Muscle of back (tissue), 11 donors: ENCODE data around the gene XAF1. TPM values are rescaled to one million over a fixed set of nuclear protein-coding genes. Genes with fewer than 3 reads are reported as not detected.
"Not testable (repeated sequence)": the region's sequence is repeated elsewhere in the genome, so short reads cannot be mapped to it uniquely, and the experiment has no call there.

Experiments used
- DNase-seq, 3 donors: peaks; one replicate each; pipeline versions ENCODE4 v3.0.0 to v3.0.0-alpha.2; 2013
- polyA plus RNA-seq, 10 donors: library from polyadenylated mRNA; unstranded; fragments of 120-200 nt; gene quantifications; one replicate each; pipeline ENCODE4 v1.2.1, GENCODE V29; 2013; ENCODE audit not compliant: insufficient read length in 10 of 10

XAF1 gene
- polyA plus RNA-seq, 10 donors = 4.0 to 23.7 (median 7.5) TPM

DNA sequence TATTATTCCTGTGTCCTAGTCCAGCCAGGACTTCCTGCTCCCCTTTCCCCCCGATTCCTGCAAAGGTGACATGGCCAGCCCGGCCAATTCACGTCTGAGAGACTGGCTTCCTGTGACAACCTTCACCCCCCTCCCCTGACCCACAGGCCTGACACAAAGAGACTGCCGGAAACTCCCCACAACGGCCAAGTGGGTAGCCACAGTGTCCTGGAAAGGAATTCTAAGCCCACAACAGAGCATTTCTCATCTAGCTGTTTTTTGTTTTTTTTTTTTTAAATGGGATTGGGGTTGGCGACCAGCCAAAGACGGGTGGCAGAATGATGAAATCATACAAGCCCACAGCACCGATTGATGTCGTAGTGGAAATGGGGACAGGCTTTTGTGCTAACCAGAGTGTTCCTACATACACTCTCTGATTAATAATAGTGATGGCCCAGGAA lies 2.8 kb upstream of the XAF1 start:
- peak; percentile 23 to 86 (median 50) for DNase-seq

DNA sequence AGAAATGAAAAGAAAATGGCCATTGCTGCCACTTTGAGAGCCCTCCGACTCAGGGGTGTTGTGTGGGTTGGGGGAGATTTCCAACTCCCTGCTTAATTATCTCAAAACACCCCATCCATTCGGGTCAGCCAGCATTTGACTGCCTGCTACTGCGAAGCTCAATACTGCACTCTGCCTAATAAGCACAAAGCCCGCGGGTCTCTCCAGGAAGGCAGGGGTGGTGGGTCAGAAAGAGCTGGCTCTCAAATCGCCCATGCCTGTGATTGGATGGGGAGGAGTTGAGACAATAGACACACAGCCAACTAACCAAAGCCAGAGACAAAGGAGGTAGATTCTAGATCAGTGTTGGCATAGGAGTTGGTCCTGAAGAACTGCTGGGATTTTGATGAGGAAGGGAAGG lies 2.3 kb upstream of the XAF1 start:
- DNase-seq = peak in 1 of 3 donors; percentile 16

- peak in 2 of 3 donors; percentile 4 to 13 for DNase-seq
These were observed 565 bp upstream of the XAF1 start for GRCh38 chr17:6755281-6755680.

GRCh38 chr17:6756425-6757031 lies 682 bp downstream of the XAF1 start:
- DNase-seq = no peak

- no peak for DNase-seq
These were observed 1.9 kb downstream of the XAF1 start for GRCh38 chr17:6757747-6758146.

DNA sequence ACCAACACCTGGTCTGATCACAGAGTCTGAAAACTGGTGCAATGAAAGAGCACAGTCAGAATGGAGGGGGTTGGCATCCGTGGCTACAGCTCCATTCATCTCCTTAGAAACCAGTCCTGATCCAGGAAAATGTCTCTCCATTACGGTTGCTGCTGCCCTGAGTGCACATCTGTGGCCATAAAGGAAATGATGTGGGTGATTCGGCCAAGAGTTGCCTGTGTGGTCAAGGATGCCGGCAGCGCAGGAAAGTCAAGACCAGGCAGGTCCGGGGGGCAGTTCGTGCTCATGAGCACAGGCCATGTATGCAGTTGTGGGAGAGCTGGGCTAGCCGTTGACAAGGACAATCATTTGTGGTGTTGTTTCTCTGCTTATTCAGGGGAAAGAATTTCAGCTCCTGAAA lies 5.9 kb downstream of the XAF1 start:
- no peak for DNase-seq

DNA sequence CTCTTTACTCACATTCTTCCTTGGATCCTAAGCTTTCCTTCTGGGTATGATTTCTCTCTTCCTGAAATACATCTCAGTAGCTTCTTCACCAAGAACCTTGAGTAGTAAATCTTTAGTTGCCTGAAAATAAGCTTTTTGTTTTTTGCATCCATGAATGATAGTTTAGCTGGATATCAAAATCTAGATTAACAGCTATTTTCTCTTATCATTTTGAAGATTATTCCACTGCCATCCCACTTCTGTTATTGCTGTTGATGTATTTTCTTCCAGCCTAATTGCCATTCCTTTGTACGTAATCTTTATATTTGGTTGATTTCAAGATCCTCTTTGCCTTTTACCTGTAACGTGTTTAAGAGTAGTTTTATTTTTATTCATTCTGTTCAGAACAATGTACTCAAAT lies 12.6 kb downstream of the XAF1 start:
- no peak for DNase-seq

DNA sequence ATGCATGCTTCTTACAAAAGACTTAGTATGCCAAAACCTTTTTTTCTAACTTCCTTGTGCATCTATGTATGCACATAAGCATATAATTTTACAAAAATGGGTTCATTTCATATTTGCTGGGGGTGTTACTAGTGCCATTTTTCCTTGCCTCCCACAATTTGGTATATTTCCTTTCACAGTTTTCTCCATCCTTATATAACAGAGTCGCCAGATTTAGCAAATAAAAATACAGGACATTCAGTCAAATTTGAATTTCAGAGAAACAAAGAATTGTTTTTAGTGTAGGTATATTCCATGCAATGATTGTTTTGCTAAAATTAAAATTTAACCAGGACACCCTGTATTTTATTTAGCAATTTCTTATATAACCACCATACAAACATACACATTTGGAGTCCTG lies 16.2 kb downstream of the XAF1 start:
- DNase-seq = no peak

- not testable (repeated sequence) for DNase-seq
These were observed 19.1 kb downstream of the XAF1 start for GRCh38 chr17:6774906-6775305.

- no peak for DNase-seq
These were observed 20.1 kb downstream of the XAF1 start, which contains the start of gene FBXO39 for GRCh38 chr17:6775871-6776405. Gene FBXO39 (plus strand): TSS chr17:6776215. CDS start chr17:6779869, 3,654 bp downstream.

DNA sequence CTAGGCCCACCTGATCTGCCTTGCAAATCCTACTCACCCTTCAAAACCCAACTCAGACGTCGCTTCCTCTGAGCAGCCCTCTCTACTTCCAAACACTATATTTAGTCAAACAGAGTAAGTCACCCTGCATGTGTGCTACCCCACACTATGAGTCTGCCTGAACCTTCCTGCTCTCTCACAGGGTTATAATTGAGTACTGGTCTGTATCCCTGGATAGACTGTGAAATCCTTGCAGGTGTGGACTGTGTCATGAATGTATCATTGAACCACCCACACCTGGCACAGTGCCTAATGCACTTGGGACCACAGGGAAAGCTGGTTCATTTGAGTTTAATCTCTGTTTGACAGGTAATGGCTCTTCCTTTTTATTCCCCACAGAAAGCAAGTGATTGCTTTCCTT lies 23.6 kb downstream of the XAF1 start:
- DNase-seq = no peak

GRCh38 chr17:6780001-6780400 lies 24.2 kb downstream of the XAF1 start:
- DNase-seq = no peak

DNA sequence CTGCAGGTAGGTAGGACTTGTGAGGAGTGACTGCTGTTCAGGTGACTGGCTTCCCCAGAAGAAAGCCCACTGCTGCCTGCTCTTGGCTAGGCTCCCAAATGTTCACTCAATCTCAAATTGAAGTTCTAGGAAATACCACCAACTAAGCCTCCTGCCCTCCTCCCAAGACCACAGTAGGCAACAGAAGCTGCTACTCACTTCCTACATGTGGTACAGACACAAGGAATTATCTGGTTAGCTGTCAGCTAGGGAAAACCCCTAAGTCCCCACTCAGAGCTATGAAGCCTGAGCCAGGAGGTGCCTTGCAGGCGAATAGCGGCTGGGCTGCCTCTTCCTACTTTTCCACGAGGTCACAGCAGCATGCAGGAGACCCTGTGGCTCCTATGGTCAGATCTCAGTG lies 25.0 kb downstream of the XAF1 start:
- DNase-seq = no peak

DNA sequence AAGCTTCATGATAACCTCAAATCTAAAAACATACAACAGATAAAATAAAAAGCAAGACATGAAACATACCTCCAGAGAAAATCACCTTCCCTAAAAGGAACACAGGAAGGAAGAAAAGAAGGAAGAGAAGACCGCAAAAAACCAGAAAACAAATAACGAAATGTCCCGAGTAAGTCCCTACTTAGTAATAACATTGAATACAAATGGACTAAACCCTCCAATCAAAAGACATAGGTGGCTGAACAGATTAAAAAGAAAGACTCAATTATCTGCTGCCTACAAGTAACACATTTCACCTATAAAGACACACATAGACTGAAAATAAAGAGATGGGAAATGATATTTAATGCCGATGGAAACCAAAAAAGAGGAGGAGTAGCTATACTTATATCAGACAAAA lies 26.4 kb downstream of the XAF1 start:
- no peak for DNase-seq

DNA sequence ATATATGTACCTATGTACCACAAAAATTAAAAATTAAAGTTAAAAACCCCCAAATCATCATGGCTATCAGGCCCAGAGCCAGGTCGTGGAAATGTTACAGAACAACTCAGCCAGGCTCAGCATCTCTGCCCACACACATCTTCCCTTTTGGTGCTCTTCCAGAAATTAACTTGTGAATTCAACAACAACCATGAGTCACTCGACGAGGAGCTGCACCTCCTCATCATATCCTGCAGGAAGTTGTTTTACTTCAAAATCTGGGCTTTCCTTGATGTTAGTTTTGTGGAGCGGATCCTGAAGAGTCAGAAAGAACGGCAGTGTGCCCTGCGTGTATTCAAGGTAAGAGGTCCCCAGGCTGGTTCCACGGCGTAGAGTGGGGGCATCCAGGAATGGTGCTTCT lies 30.8 kb downstream of the XAF1 start:
- DNase-seq = peak in 1 of 3 donors; percentile 12

- no peak for DNase-seq
These were observed 31.3 kb downstream of the XAF1 start for GRCh38 chr17:6787081-6787693.

GRCh38 chr17:6789146-6789545 lies 33.3 kb downstream of the XAF1 start:
- no peak for DNase-seq

DNA sequence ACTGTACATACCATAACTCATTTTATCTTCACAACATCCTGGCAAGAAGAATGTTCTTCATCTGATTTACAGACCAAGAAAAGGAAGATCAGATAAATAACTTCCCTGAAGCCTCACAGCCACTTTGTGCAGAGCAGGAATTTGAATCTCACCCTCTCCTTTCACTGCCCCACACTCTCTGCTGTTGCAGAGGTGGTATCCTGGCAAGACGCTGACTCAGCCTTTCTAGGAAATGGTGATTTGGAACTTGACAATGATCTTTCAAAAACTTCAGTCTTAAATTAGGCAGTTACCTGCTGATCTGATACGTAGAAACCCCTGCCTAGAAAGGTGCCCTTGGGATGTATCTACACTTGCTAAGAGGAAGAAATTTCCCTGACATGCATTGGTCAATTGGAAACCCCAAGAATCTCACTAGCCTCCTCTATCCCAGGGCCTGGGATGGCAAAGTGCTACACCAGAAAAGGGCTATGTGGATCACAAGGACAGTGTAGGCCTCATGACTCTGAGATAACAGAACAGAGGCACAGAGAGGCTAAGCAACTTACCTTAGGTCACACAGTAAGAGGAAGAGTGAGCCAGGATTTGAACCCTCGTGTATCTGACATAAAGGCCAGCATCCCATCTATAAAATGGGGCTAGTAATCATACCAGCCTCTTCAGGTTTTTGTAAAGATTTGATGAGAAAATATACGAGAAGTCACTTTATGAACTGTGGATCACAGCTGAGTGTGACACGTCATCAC lies 38.1 kb downstream of the XAF1 start:
- no peak for DNase-seq

DNA sequence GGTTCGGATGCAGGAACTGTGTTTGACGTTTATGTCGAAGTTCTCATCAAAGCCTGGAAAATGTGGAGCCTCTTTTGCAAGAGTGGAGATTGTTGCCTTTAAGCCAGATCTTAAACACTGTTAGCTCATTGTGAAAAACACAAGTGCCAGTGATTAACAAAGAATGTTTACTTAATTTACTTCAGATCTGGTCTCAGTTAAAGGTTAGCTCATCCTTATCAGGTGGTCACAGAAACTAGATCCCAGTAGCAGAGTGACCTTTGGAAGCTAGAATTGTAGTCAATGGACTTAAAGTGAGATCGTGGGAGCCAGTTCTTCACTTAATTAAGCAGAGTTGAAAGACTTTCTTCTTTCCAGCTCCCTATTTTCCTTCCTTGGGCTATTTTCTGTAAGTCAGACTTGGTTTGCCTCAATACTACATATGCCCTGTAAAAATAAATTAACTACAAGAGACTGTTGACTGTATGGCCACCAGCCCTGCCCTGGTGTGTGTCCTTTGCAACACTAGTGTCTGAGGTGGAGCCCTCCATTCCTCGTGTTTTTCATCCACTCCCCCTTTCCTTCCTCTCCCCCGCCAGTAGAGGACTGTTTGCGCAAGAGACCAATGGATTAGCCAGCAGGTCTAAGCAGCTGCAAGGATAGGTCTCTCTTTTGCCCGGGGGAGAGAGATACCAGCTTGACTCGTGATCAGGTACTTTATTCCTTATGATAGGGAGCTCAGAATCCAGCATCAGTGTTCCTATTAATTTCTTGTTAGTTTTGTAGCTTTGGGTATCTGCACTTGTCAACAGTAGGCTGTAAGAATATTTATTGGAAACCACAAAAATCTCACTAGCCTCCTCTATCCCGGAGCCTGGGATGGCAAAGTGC lies 40.4 kb downstream of the XAF1 start:
- no peak for DNase-seq

GRCh38 chr17:6796887-6797490 lies 41.1 kb downstream of the XAF1 start:
- no peak for DNase-seq

GRCh38 chr17:6797718-6798351 lies 42.0 kb downstream of the XAF1 start:
- no peak for DNase-seq
